Mesenchymal stem cell (in vitro differentiated cells and primary cell): ENCODE results near the gene FLT1.

Experiments used
- DNase-seq: peaks from one replicate; pipeline ENCODE4 v3.0.0-alpha.2; 2013
- H2AFZ ChIP-seq: one replicate; pipeline ENCODE4 v1.6.1; 2013; ENCODE audit warnings: low read depth, mild to moderate bottlenecking, control low read depth, inconsistent platforms, low read length, moderate library complexity
- H2AK5ac ChIP-seq: 2 replicates; pipeline ENCODE4 v1.6.1; 2013; ENCODE audit warnings: low read length, moderate library complexity, mild to moderate bottlenecking, inconsistent platforms; ENCODE audit not compliant: severe bottlenecking
- H2BK120ac ChIP-seq: one replicate; pipeline ENCODE4 v1.6.1; 2013; ENCODE audit warnings: low read depth, mild to moderate bottlenecking, inconsistent platforms, low read length, moderate library complexity
- H2BK12ac ChIP-seq, 2 experiments: one replicate each; pipeline ENCODE4 v1.6.1; 2013; ENCODE audit warnings: inconsistent platforms in 2 of 2, low read length in 2 of 2, mild to moderate bottlenecking in 2 of 2, moderate library complexity in 2 of 2, control low read depth in 1 of 2
- H2BK15ac ChIP-seq: one replicate; pipeline ENCODE4 v1.6.1; 2013; ENCODE audit warnings: mild to moderate bottlenecking, low read depth, inconsistent platforms; ENCODE audit not compliant: poor library complexity, severe bottlenecking
- H2BK5ac ChIP-seq: 2 replicates; pipeline ENCODE4 v1.6.1; 2013; ENCODE audit warnings: low read depth, mild to moderate bottlenecking, low read length, control low read depth, inconsistent platforms; ENCODE audit not compliant: poor library complexity, severe bottlenecking
- H3K14ac ChIP-seq, 2 experiments: one replicate each; pipeline ENCODE4 v1.6.1; 2013; ENCODE audit warnings: inconsistent platforms in 2 of 2, low read length in 2 of 2, control low read depth in 1 of 2, mild to moderate bottlenecking in 1 of 2, moderate library complexity in 1 of 2
- H3K18ac ChIP-seq, 2 experiments: one replicate each; pipeline ENCODE4 v1.6.1; 2013; ENCODE audit warnings: inconsistent platforms in 2 of 2, low read length in 2 of 2, control low read depth in 1 of 2, low read depth in 1 of 2, mild to moderate bottlenecking in 1 of 2
- H3K23ac ChIP-seq, 2 experiments: one replicate each; pipeline ENCODE4 v1.6.1; 2013; ENCODE audit warnings: inconsistent platforms in 2 of 2, low read length in 2 of 2, mild to moderate bottlenecking in 2 of 2, moderate library complexity in 2 of 2, control low read depth in 1 of 2
- H3K27ac ChIP-seq: 2 replicates; pipeline ENCODE4 v1.5.1; 2013; ENCODE audit warnings: mild to moderate bottlenecking, moderate library complexity, low read length, control low read depth, inconsistent platforms; ENCODE audit not compliant: poor library complexity, severe bottlenecking
- H3K27me3 ChIP-seq, 2 experiments: 2 replicates each; pipeline versions ENCODE4 v1.6.1 to v1.7.0; 2013; ENCODE audit warnings: low read length in 2 of 2, mild to moderate bottlenecking in 2 of 2, moderate library complexity in 2 of 2, control low read depth in 1 of 2, inconsistent platforms in 1 of 2; ENCODE audit not compliant: control insufficient read depth in 1 of 2, insufficient read depth in 1 of 2
- H3K36me3 ChIP-seq, 2 experiments: 2 replicates each; pipeline versions ENCODE4 v1.6.1 to v1.7.0; 2013; ENCODE audit warnings: low read length in 2 of 2, control low read depth in 1 of 2, inconsistent platforms in 1 of 2, low read depth in 1 of 2, mild to moderate bottlenecking in 1 of 2; ENCODE audit not compliant: insufficient read depth in 2 of 2, control insufficient read depth in 1 of 2
- H3K4ac ChIP-seq, 2 experiments: one replicate each; pipeline ENCODE4 v1.6.1; 2013; ENCODE audit warnings: inconsistent platforms in 2 of 2, low read length in 2 of 2, mild to moderate bottlenecking in 2 of 2, moderate library complexity in 2 of 2, control low read depth in 1 of 2, low read depth in 1 of 2
- H3K4me1 ChIP-seq: 2 replicates; pipeline ENCODE4 v1.6.1; 2013; ENCODE audit warnings: low read depth, low read length, control low read depth; ENCODE audit not compliant: control insufficient read depth, insufficient read depth
- H3K4me2 ChIP-seq: 2 replicates; pipeline ENCODE4 v1.6.1; 2013; ENCODE audit warnings: low read length, mild to moderate bottlenecking, inconsistent platforms; ENCODE audit not compliant: poor library complexity, severe bottlenecking
- H3K4me3 ChIP-seq, 2 experiments: 2 replicates each; pipeline versions ENCODE4 v1.5.1 to v1.7.0; 2013; ENCODE audit warnings: low read length in 2 of 2, mild to moderate bottlenecking in 2 of 2, control low read depth in 1 of 2, low read depth in 1 of 2; ENCODE audit not compliant: insufficient read depth in 1 of 2
- H3K79me1 ChIP-seq: replicated peaks from 2 replicates; pipeline ENCODE4 v1.6.1; 2013; ENCODE audit warnings: mild to moderate bottlenecking, control low read depth, low read length, inconsistent platforms; ENCODE audit not compliant: poor library complexity, severe bottlenecking
- H3K9ac ChIP-seq: 2 replicates; pipeline ENCODE4 v1.7.0; 2013; ENCODE audit warnings: mild to moderate bottlenecking, low read length, moderate library complexity
- H3K9me3 ChIP-seq: 2 replicates; pipeline ENCODE4 v1.7.0; 2013; ENCODE audit warnings: mild to moderate bottlenecking, low read length; ENCODE audit not compliant: control insufficient read depth
- H4K8ac ChIP-seq: one replicate; pipeline ENCODE4 v1.6.1; 2013; ENCODE audit warnings: inconsistent platforms, mild to moderate bottlenecking, low read length, moderate library complexity
- H4K91ac ChIP-seq: one replicate; pipeline ENCODE4 v1.6.1; 2013; ENCODE audit warnings: mild to moderate bottlenecking, low read length, inconsistent platforms
- WGBS: methylation state at CpG from one replicate; pipeline ENCODE4 v1.1.7; 2013; ENCODE audit warnings: mixed read lengths; 5-methylcytosine and 5-hydroxymethylcytosine counted together

Gene FLT1

GRCh38 chr13:28541966-28542365 is 47.0 kb upstream of the FLT1 start:
- H3K14ac ChIP-seq = no peak overlapping the region
- H2BK5ac ChIP-seq = no peak overlapping the region
- no peak overlapping the region for H3K18ac ChIP-seq
- H3K4me1 ChIP-seq = no peaks in the 10 kb centered on the region
- no peak overlapping the region for H2BK15ac ChIP-seq
- H2AFZ ChIP-seq = no peak overlapping the region
- peaks cover 9% of the 10 kb centered on the region for H3K9me3 ChIP-seq
- H3K9ac ChIP-seq = no peak overlapping the region
- no peak overlapping the region for H3K27ac ChIP-seq
- no peak overlapping the region for H3K23ac ChIP-seq
- H2AK5ac ChIP-seq = no peak overlapping the region
- no peak overlapping the region for H3K4me2 ChIP-seq
- 100% methylated on average over 1 of the region's 2 CpGs for WGBS
- no peaks in the 10 kb centered on the region for H3K79me1 ChIP-seq
- no peak overlapping the region for H3K4ac ChIP-seq
- DNase-seq = no peak
- no peak overlapping the region for H2BK12ac ChIP-seq
- no peak overlapping the region for H4K91ac ChIP-seq
- peaks cover 0 to 18% of the 10 kb centered on the region in 2 experiments for H3K27me3 ChIP-seq
- H4K8ac ChIP-seq = no peak overlapping the region
- H3K4me3 ChIP-seq = no peak overlapping the region
- no peaks in the 10 kb centered on the region for H3K36me3 ChIP-seq
- no peak overlapping the region for H2BK120ac ChIP-seq

- H2BK12ac ChIP-seq = no peak overlapping the region
- H4K91ac ChIP-seq = no peak overlapping the region
- H2BK5ac ChIP-seq = no peak overlapping the region
- no peak overlapping the region for H3K4me3 ChIP-seq
- no peak overlapping the region for H2BK120ac ChIP-seq
- no peak overlapping the region for H2BK15ac ChIP-seq
- no peak overlapping the region for H3K9ac ChIP-seq
- no peak overlapping the region for H3K4me2 ChIP-seq
- no peaks in the 10 kb centered on the region for H3K79me1 ChIP-seq
- H3K14ac ChIP-seq = no peak overlapping the region
- H3K27me3 ChIP-seq = peaks cover 10 to 20% of the 10 kb centered on the region in 2 experiments
- H3K27ac ChIP-seq = no peak overlapping the region
- no peak overlapping the region for H3K4ac ChIP-seq
- 64% methylated on average over 6 of the region's 6 CpGs for WGBS
- no peaks in the 10 kb centered on the region for H3K4me1 ChIP-seq
- no peak for DNase-seq
- H2AK5ac ChIP-seq = no peak overlapping the region
- H3K18ac ChIP-seq = no peak overlapping the region
- peaks cover 9% of the 10 kb centered on the region for H3K9me3 ChIP-seq
- no peak overlapping the region for H4K8ac ChIP-seq
- no peaks in the 10 kb centered on the region for H3K36me3 ChIP-seq
- no peak overlapping the region for H2AFZ ChIP-seq
- no peak overlapping the region for H3K23ac ChIP-seq
These were observed 45.7 kb upstream of the FLT1 start for GRCh38 chr13:28540612-28541011.

GRCh38 chr13:28539625-28540286 is 44.8 kb upstream of the FLT1 start:
- DNase-seq = no peak
- Histone ChIP-seq H3K14ac (no peak overlapping the region), H2BK120ac (no peak overlapping the region), H2BK12ac (no peak overlapping the region), H4K8ac (no peak overlapping the region), H3K9me3 (peaks cover 9% of the 10 kb centered on the region), H3K23ac (no peak overlapping the region), H3K18ac (no peak overlapping the region), H2BK5ac (no peak overlapping the region), H3K4me2 (no peak overlapping the region), H3K4me3 (no peak overlapping the region), H3K36me3 (no peaks in the 10 kb centered on the region), H3K27me3 (peaks cover 17 to 29% of the 10 kb centered on the region in 2 experiments), H2BK15ac (no peak overlapping the region), H2AK5ac (no peak overlapping the region), H3K4ac (no peak overlapping the region), H3K79me1 (no peaks in the 10 kb centered on the region), H2AFZ (no peak overlapping the region), H3K4me1 (no peaks in the 10 kb centered on the region), H3K9ac (no peak overlapping the region), H3K27ac (no peak overlapping the region), H4K91ac (no peak overlapping the region)
- 100% methylated on average over 1 of the region's 2 CpGs for WGBS

- Histone ChIP-seq H3K18ac (no peak overlapping the region), H3K79me1 (no peaks in the 10 kb centered on the region), H3K4ac (no peak overlapping the region), H3K4me1 (no peaks in the 10 kb centered on the region), H3K27me3 (peaks cover 24 to 35% of the 10 kb centered on the region in 2 experiments), H4K8ac (no peak overlapping the region), H4K91ac (no peak overlapping the region), H3K4me3 (no peak overlapping the region), H3K27ac (no peak overlapping the region), H3K4me2 (no peak overlapping the region), H2BK120ac (no peak overlapping the region), H2BK15ac (no peak overlapping the region), H2BK5ac (no peak overlapping the region), H3K9ac (no peak overlapping the region), H3K14ac (no peak overlapping the region), H2AFZ (no peak overlapping the region), H2AK5ac (no peak overlapping the region), H2BK12ac (no peak overlapping the region), H3K9me3 (peaks cover 9% of the 10 kb centered on the region), H3K36me3 (no peaks in the 10 kb centered on the region), H3K23ac (no peak overlapping the region)
- 72% methylated on average over 3 of the region's 3 CpGs for WGBS
- DNase-seq = no peak
These were observed 44.0 kb upstream of the FLT1 start for GRCh38 chr13:28538932-28539331.
